ENCODE data around the gene S100A1. TPM values are rescaled to one million over a fixed set of nuclear protein-coding genes. Genes with fewer than 3 reads are reported as not detected.

S100A1 gene
- total and polyA plus RNA-seq, 2 of the 13 experiments (the other 11 are each of a cell fraction or from before 2014, with no cell fraction given): 120 to 251 TPM

GRCh38 chr1:153633754-153634665 is 5.8 kb downstream of the S100A1 start, which contains the start of gene CHTOP (continued):
- no peak; the same call in 1 of the 2 replicates for TF ChIP-seq ZNF652 (CRISPR knock-in tag; IDR thresholded peaks at IDR 0.05; ENCODE audit: borderline replicate concordance, low read depth)
- no peak for TF ChIP-seq ATAD3A (CRISPR knock-in tag; IDR thresholded peaks at IDR 0.05)
- TF ChIP-seq SKIL (CRISPR knock-in tag; IDR thresholded peaks at IDR 0.05; ENCODE audit: borderline replicate concordance): no peak
- TF ChIP-seq HNF1B (CRISPR knock-in tag; IDR thresholded peaks at IDR 0.05): peak; percentile 92
- 0 out of 2 replicates have a peak, but pooled peaks have one; percentile 47 for TF ChIP-seq MXD4 (CRISPR knock-in tag; IDR thresholded peaks at IDR 0.05)
- peak; percentile 61; the same call in 1 of the 2 replicates for TF ChIP-seq ZBTB42 (CRISPR knock-in tag; IDR thresholded peaks at IDR 0.05)
- peak; percentile 46; the same call in 1 of the 2 replicates for TF ChIP-seq SAFB2 (CRISPR knock-in tag; IDR thresholded peaks at IDR 0.05; ENCODE audit: borderline replicate concordance, low read depth)
- TF ChIP-seq CEBPG (CRISPR knock-in tag; IDR thresholded peaks at IDR 0.05): peak; percentile 76
- 0 out of 2 replicates have a peak, but pooled peaks have one; percentile 46 for TF ChIP-seq ZMYM2 (CRISPR knock-in tag; IDR thresholded peaks at IDR 0.05)
- TF ChIP-seq LRRFIP1 (CRISPR knock-in tag; conservative IDR thresholded peaks at IDR 0.05): no peak
- TF ChIP-seq RORA (CRISPR knock-in tag; IDR thresholded peaks at IDR 0.05): no peak
- no peak for TF ChIP-seq ZNF570 (CRISPR knock-in tag; IDR thresholded peaks at IDR 0.05; ENCODE audit: borderline replicate concordance)
- TF ChIP-seq MXD3 (CRISPR knock-in tag; IDR thresholded peaks at IDR 0.05): 0 out of 2 replicates have a peak, but pooled peaks have one; percentile 47
- TF ChIP-seq SOX6 (IDR thresholded peaks at IDR 0.05): no peak
- peak; percentile 67; the same call in 1 of the 2 replicates for TF ChIP-seq SOX6 (CRISPR knock-in tag; IDR thresholded peaks at IDR 0.05)
- TF ChIP-seq ZNF251 (CRISPR knock-in tag; IDR thresholded peaks at IDR 0.05): no peak
- peak; percentile 86; the same call in 1 of the 2 replicates for TF ChIP-seq ZNF772 (CRISPR knock-in tag; IDR thresholded peaks at IDR 0.05)
- TF ChIP-seq ZNF552 (CRISPR knock-in tag; IDR thresholded peaks at IDR 0.05; ENCODE audit: borderline replicate concordance): peak; percentile 84
- TF ChIP-seq KLF6 (CRISPR knock-in tag; IDR thresholded peaks at IDR 0.05): peak; percentile 65; the same call in 1 of the 2 replicates
- no peak for TF ChIP-seq TOPORS (CRISPR knock-in tag; IDR thresholded peaks at IDR 0.05)
- peak; percentile 39; the same call in 1 of the 2 replicates for TF ChIP-seq KMT2A (CRISPR knock-in tag; IDR thresholded peaks at IDR 0.05)
- 0 out of 2 replicates have a peak, but pooled peaks have one; percentile 69 for TF ChIP-seq FLYWCH1 (CRISPR knock-in tag; IDR thresholded peaks at IDR 0.05)
